DND-41 (cell line): ENCODE data around the gene TTC29.

Experiments
- ATAC-seq: fragments of 200-7000 bp; cut with Tn5 transposase; 3 replicates; pipeline ENCODE4 v1.9.1; 2021; ENCODE audit warnings: low read depth; ENCODE audit not compliant: insufficient read depth
- DNase-seq: peaks from one replicate; pipeline ENCODE4 v3.0.0-alpha.2; 2020
- H2AFZ ChIP-seq: 2 replicates; pipeline ENCODE4 v1.6.0; 2012; ENCODE audit warnings: low read depth, low read length
- H3K27ac ChIP-seq: 2 replicates; pipeline ENCODE4 v1.5.1; 2012; ENCODE audit warnings: low read length, inconsistent platforms
- H3K27me3 ChIP-seq: fragments of 200-600 bp; sonication (generic); 2 replicates; pipeline ENCODE4 v1.6.0; 2012; ENCODE audit warnings: low read length, mild to moderate bottlenecking, inconsistent platforms; ENCODE audit not compliant: insufficient read depth, poor library complexity
- H3K36me3 ChIP-seq: 2 replicates; pipeline ENCODE4 v1.5.1; 2012; ENCODE audit warnings: low read length, inconsistent platforms; ENCODE audit not compliant: insufficient read depth
- H3K4me1 ChIP-seq: 2 replicates; pipeline ENCODE4 v1.5.1; 2012; ENCODE audit warnings: mild to moderate bottlenecking, low read length; ENCODE audit not compliant: insufficient read depth
- H3K4me2 ChIP-seq: 2 replicates; pipeline ENCODE4 v1.6.0; 2012; ENCODE audit warnings: mild to moderate bottlenecking, moderate library complexity, low read length, inconsistent platforms; ENCODE audit not compliant: insufficient read depth
- H3K4me3 ChIP-seq, 2 experiments: fragments of 200-600 bp in 1 of 2; shearing (Covaris generic) in 1 of 2; 2 replicates each; pipeline ENCODE4 v1.5.1; 2012 to 2016; ENCODE audit warnings: inconsistent platforms in 2 of 2, low read length in 2 of 2, mild to moderate bottlenecking in 2 of 2, low read depth in 1 of 2, moderate library complexity in 1 of 2
- H3K79me2 ChIP-seq: 2 replicates; pipeline ENCODE4 v1.6.0; 2012; ENCODE audit warnings: low read length, inconsistent platforms; ENCODE audit not compliant: insufficient read depth
- H3K9ac ChIP-seq: 2 replicates; pipeline ENCODE4 v1.6.0; 2012; ENCODE audit warnings: low read depth, mild to moderate bottlenecking, inconsistent platforms, low read length, moderate library complexity
- H3K9me3 ChIP-seq: 2 replicates; pipeline ENCODE4 v1.5.1; 2012; ENCODE audit warnings: low read length, moderate library complexity, mild to moderate bottlenecking, inconsistent platforms; ENCODE audit not compliant: insufficient read depth, severe bottlenecking
- H4K20me1 ChIP-seq: 2 replicates; pipeline ENCODE4 v1.6.0; 2012; ENCODE audit warnings: low read length; ENCODE audit not compliant: insufficient read depth
- EZH2 ChIP-seq: IDR thresholded peaks from 3 replicates; pipeline ENCODE4 v1.6.1; 2012; ENCODE audit warnings: borderline replicate concordance, low read depth, mild to moderate bottlenecking, moderate library complexity, low read length, inconsistent platforms; ENCODE audit not compliant: severe bottlenecking
- TF ChIP-seq, protein P1 (sequence below): IDR thresholded peaks from 2 replicates; pipeline ENCODE4 v1.5.1; 2012; ENCODE audit warnings: borderline replicate concordance, low read length, moderate library complexity, mild to moderate bottlenecking; ENCODE audit not compliant: poor library complexity, severe bottlenecking; ENCODE audit errors: extremely low read depth

Gene TTC29, protein sequence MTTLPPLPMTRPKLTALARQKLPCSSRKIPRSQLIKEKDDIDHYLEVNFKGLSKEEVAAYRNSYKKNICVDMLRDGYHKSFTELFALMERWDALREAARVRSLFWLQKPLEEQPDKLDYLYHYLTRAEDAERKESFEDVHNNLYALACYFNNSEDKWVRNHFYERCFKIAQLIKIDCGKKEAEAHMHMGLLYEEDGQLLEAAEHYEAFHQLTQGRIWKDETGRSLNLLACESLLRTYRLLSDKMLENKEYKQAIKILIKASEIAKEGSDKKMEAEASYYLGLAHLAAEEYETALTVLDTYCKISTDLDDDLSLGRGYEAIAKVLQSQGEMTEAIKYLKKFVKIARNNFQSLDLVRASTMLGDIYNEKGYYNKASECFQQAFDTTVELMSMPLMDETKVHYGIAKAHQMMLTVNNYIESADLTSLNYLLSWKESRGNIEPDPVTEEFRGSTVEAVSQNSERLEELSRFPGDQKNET

DNA sequence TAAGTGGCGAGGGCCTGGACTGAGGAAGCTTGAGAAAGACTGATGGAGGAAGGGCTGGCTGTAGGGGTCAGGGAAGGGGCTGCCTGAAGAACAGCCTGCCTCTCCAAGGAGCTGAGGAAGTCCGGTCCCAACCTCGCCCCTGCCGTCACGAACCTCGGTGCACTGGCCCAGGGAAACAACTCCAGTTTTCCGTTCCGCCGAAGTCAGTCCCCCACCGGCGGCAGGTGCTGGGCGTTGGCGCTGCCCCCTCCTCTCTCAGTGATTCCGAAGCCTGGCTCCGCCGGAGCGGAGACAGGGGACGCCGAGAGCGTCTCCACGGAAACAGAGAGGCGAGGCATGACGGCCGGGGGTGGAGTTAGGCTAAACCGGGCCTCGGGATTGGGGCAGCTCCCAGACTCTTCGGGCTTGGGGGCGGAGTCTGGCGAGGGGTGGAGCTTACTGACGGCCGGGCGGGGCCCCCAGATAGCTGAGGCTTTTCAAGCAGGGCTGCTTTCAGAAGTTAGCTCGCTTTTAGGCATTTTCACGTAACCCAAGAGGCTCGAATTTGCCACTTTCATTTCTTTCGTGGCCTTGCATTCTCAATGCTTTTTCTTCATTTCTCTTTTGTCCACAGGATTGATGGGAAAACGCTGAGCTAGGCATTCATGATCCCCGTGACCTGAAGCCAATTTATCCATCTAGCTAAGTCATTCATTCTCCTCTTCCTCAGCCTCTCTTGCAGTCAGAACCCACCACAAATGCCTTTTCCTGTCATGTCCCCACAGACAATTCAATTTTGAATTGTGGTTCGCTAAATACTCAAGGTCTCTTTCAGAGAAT, at the start of gene TTC29:
Gene TTC29 (minus strand): TSS at position 309 of the 819 bp plus-strand sequence. CDS start 5,969 bp downstream, outside the sequence.
- H2AFZ ChIP-seq: no peak within 1 kb of the TSS
- DNase-seq: peak; percentile 4

DNA sequence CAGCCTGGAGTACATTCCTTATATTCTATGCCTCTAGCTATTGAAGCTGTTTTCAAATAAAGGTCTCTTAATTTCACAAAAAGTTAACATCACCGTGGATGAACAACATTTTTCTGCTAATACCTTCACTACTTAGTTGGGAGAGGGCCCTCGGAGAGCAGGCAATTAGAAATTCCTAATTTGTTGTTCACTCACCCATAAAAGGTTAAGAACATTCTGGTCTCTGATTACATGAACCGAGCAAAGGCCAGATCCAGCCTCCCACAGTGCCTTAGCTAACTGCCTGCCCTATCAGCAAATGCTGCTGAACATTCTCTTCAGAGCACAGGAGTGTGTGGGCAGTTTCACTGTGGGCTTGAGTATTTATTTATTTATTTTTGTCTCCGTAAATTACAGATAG, 36.0 kb upstream of the TTC29 start:
- Histone ChIP-seq H3K27ac (no peak overlapping the region), H3K9ac (no peak overlapping the region)
- no peak for ATAC-seq

More for the DNA sequence above, at the start of gene TTC29:
- no peaks in the 10 kb centered on the region for H3K36me3 ChIP-seq
- no peaks in the 10 kb centered on the region for H3K9me3 ChIP-seq
- H4K20me1 ChIP-seq: no peaks in the 10 kb centered on the region
- H3K4me3 ChIP-seq: no peak within 1 kb of the TSS
- ATAC-seq: no peak
- no peaks in the 10 kb centered on the region for H3K79me2 ChIP-seq
- no peak within 1 kb of the TSS for H3K27ac ChIP-seq
- TF ChIP-seq, protein P1, sequence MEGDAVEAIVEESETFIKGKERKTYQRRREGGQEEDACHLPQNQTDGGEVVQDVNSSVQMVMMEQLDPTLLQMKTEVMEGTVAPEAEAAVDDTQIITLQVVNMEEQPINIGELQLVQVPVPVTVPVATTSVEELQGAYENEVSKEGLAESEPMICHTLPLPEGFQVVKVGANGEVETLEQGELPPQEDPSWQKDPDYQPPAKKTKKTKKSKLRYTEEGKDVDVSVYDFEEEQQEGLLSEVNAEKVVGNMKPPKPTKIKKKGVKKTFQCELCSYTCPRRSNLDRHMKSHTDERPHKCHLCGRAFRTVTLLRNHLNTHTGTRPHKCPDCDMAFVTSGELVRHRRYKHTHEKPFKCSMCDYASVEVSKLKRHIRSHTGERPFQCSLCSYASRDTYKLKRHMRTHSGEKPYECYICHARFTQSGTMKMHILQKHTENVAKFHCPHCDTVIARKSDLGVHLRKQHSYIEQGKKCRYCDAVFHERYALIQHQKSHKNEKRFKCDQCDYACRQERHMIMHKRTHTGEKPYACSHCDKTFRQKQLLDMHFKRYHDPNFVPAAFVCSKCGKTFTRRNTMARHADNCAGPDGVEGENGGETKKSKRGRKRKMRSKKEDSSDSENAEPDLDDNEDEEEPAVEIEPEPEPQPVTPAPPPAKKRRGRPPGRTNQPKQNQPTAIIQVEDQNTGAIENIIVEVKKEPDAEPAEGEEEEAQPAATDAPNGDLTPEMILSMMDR: no peak
- no peak for TF ChIP-seq EZH2
- no peak within 1 kb of the TSS for H3K4me2 ChIP-seq
- no peak within 1 kb of the TSS for H3K9ac ChIP-seq
- no peaks in the 10 kb centered on the region for H3K27me3 ChIP-seq
- no peaks in the 10 kb centered on the region for H3K4me1 ChIP-seq

DNA sequence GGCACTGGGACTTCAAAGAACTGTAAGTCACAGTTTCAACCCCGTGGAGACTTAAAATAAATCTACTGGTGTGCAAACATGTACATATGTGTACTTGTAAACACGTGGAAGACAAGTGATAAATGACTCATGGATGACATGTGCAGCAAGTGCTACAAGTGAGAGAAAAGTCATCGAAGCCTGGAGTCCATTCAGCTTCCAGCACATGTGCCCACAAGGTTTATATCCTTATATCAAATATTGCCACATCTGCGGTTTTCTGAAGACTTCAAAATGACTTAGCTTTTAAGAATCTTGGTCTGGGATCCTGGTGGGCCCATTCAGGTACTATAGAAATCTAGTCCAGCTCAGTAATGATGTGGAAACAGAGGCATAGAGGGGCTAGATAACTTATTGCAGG, 33.0 kb upstream of the TTC29 start:
- H3K27me3 ChIP-seq: no peaks in the 10 kb centered on the region
- ATAC-seq: no peak

More for the DNA sequence above, 36.0 kb upstream of the TTC29 start:
- Histone ChIP-seq H3K36me3 (no peaks in the 10 kb centered on the region), H3K9me3 (no peaks in the 10 kb centered on the region), H3K4me2 (no peak overlapping the region), H4K20me1 (no peaks in the 10 kb centered on the region), H3K79me2 (no peaks in the 10 kb centered on the region), H2AFZ (no peak overlapping the region), H3K27me3 (no peaks in the 10 kb centered on the region), H3K4me3 (no peak overlapping the region), H3K4me1 (no peaks in the 10 kb centered on the region)
- no peak for TF ChIP-seq EZH2
- TF ChIP-seq, protein P1: no peak
- no peak for DNase-seq

More for the DNA sequence above, 33.0 kb upstream of the TTC29 start:
- no peaks in the 10 kb centered on the region for H3K4me1 ChIP-seq
- H3K4me3 ChIP-seq: no peak overlapping the region
- H3K4me2 ChIP-seq: no peak overlapping the region
- TF ChIP-seq, protein P1: no peak
- TF ChIP-seq EZH2: no peak
- no peaks in the 10 kb centered on the region for H4K20me1 ChIP-seq
- H3K36me3 ChIP-seq: no peaks in the 10 kb centered on the region
- no peaks in the 10 kb centered on the region for H3K79me2 ChIP-seq
- H3K9me3 ChIP-seq: no peaks in the 10 kb centered on the region
- no peak overlapping the region for H3K9ac ChIP-seq
- no peak for DNase-seq
- H3K27ac ChIP-seq: no peak overlapping the region
- H2AFZ ChIP-seq: no peak overlapping the region
